GM12878 (cell line): ENCODE data around the gene NCBP2L. TPM values are rescaled to one million over a fixed set of nuclear protein-coding genes. Genes with fewer than 3 reads are reported as not detected.

ENCODE experiments used
- ATAC-seq: fragments of 200-7000 bp; cut with Tn5 transposase; 3 replicates; pipeline ENCODE4 v1.9.1; 2020; ENCODE audit warnings: mild to moderate bottlenecking, moderate library complexity
- BruUV-seq: library from RNA; stranded (reverse); fragments of 400-500 nt; replicated peaks from 2 replicates; lab custom pipeline; 2021; lab: Mats Ljungman, UMichigan
- CTCF ChIA-PET: fragments of 300-600 bp; sonication (Branson Sonifier 250); formaldehyde crosslinking; extraction: SDS; loops from one replicate; lab custom pipeline; 2021; ENCODE audit warnings: inconsistent platforms; lab: Yijun Ruan, JAX
- POLR2A ChIA-PET: fragments of 350-600 bp; formaldehyde crosslinking; extraction: SDS; loops from one replicate; lab custom pipeline; 2021; ENCODE audit warnings: inconsistent platforms; lab: Charles Lee
- RAD21 ChIA-PET: fragments of 300-600 bp; sonication (Branson Sonifier 250); formaldehyde crosslinking; loops from one replicate; lab custom pipeline; 2023; ENCODE audit warnings: antibody characterized with exemption; ENCODE audit not compliant: unreplicated experiment; lab: Charles Lee
- SMC1A ChIA-PET: fragments of 300-600 bp; sonication (Branson Sonifier 250); formaldehyde crosslinking; loops from one replicate; lab custom pipeline; 2023; ENCODE audit not compliant: unreplicated experiment, uncharacterized antibody; lab: Charles Lee
- DNase-seq: peaks from one replicate; pipeline ENCODE4 v3.0.0-alpha.2; 2011; ENCODE audit warnings: low read depth, low spot score
- FAIRE-seq: peaks from 3 replicates; lab custom pipeline; 2011; peaks lifted over from hg19 to GRCh38; lab: Jason Lieb, UNC
- H2AFZ ChIP-seq: 2 replicates; pipeline ENCODE4 v1.6.0; 2011; ENCODE audit warnings: low read depth, low read length, control low read depth; ENCODE audit not compliant: control insufficient read depth
- H3K27ac ChIP-seq: 2 replicates; pipeline ENCODE4 v1.5.1; 2011; ENCODE audit warnings: control low read depth; ENCODE audit not compliant: control insufficient read depth, insufficient read depth
- H3K27me3 ChIP-seq, 2 experiments: replicated peaks in 1 of 2; 2 replicates each; pipeline versions ENCODE4 v1.6.0 to v1.6.1; 2011; ENCODE audit warnings: low read length in 1 of 2; ENCODE audit not compliant: control insufficient read depth in 2 of 2, insufficient read depth in 2 of 2
- H3K36me3 ChIP-seq, 2 experiments: 2 replicates each; pipeline ENCODE4 v1.5.1; 2011; ENCODE audit warnings: low read length in 1 of 2; ENCODE audit not compliant: control insufficient read depth in 2 of 2, insufficient read depth in 2 of 2
- H3K4me1 ChIP-seq: 2 replicates; pipeline ENCODE4 v1.6.1; 2011; ENCODE audit warnings: mild to moderate bottlenecking, low read length, moderate library complexity, mixed read lengths; ENCODE audit not compliant: control insufficient read depth, insufficient read depth
- H3K4me2 ChIP-seq: 2 replicates; pipeline ENCODE4 v1.6.0; 2011; ENCODE audit warnings: control low read depth; ENCODE audit not compliant: control insufficient read depth, insufficient read depth
- H3K4me3 ChIP-seq: fragments of 200-600 bp; sonication (generic); 2 replicates; pipeline ENCODE4 v1.5.1; 2016
- H3K79me2 ChIP-seq: 2 replicates; pipeline ENCODE4 v1.6.0; 2011; ENCODE audit warnings: low read length; ENCODE audit not compliant: control insufficient read depth, insufficient read depth
- H3K9ac ChIP-seq: 2 replicates; pipeline ENCODE4 v1.8.0; 2011; ENCODE audit warnings: low read length, control low read depth, mixed read lengths; ENCODE audit not compliant: control insufficient read depth, insufficient read depth
- H3K9me3 ChIP-seq: replicated peaks from 3 replicates; pipeline ENCODE4 v1.5.1; 2011; ENCODE audit warnings: mild to moderate bottlenecking, low read length; ENCODE audit not compliant: control insufficient read depth, insufficient read depth
- H4K20me1 ChIP-seq: 2 replicates; pipeline ENCODE4 v1.6.0; 2011; ENCODE audit not compliant: control insufficient read depth, insufficient read depth
- BCLAF1 ChIP-seq: fragments of 450-650 bp; IDR thresholded peaks from 2 replicates; pipeline ENCODE4 v1.6.1; 2017; ENCODE audit warnings: antibody characterized with exemption, mild to moderate bottlenecking, moderate library complexity
- EGR1 ChIP-seq, 2 experiments: IDR thresholded peaks; 1 replicate in 1 of 2; 2 replicates in 1 of 2; pipeline ENCODE4 v1.6.1; 2011 to 2012; ENCODE audit warnings: low read depth in 2 of 2, low read length in 2 of 2, borderline replicate concordance in 1 of 2, mild to moderate bottlenecking in 1 of 2, moderate library complexity in 1 of 2
- FOXK2 ChIP-seq: fragments of 450-650 bp; IDR thresholded peaks from 2 replicates; pipeline ENCODE4 v1.6.1; 2017; ENCODE audit warnings: mild to moderate bottlenecking, moderate library complexity
- HCFC1 ChIP-seq: fragments of 150-350 bp; IDR thresholded peaks from 2 replicates; pipeline ENCODE4 v1.6.1; 2014; ENCODE audit warnings: low read length
- RELA ChIP-seq: fragments of 450-650 bp; IDR thresholded peaks from 2 replicates; pipeline ENCODE4 v1.8.0; 2014; ENCODE audit warnings: borderline replicate concordance; ENCODE audit not compliant: partially characterized antibody
- RFX5 ChIP-seq: IDR thresholded peaks from 2 replicates; pipeline ENCODE4 v1.6.1; 2011; ENCODE audit warnings: low read depth, low read length, improper control_type of control experiment
- YBX1 ChIP-seq: fragments of 450-650 bp; IDR thresholded peaks from 2 replicates; pipeline ENCODE4 v1.6.1; 2016; ENCODE audit warnings: antibody characterized with exemption
- WGBS: methylation state at CpG from one replicate; pipeline ENCODE4 v1.1.6; 2016; ENCODE audit warnings: low lambda C conversion rate; ENCODE audit not compliant: insufficient replicate concordance, insufficient coverage; ENCODE audit errors: missing lambda C conversion rate; 5-methylcytosine and 5-hydroxymethylcytosine counted together
- in situ Hi-C: fragments of 300-500 bp; cut with MboI; formaldehyde crosslinking; loops from 9 replicates; pipeline ENCODE4 v1.14.3; 2018; ENCODE audit warnings: mixed read lengths
- intact Hi-C: fragments of 100-400 bp; cut with micrococcal nuclease; formaldehyde crosslinking; loops from one replicate; pipeline ENCODE4 v1.14.2; 2022; ENCODE audit not compliant: unreplicated experiment
- polyA plus RNA-seq, 11 experiments: library from polyadenylated mRNA; depleted of rRNA in 4 of 11; unstranded in 6 of 11; stranded (reverse) in 5 of 11; fragments of >200 nt; fragmentation: Nextera tagmentation in 4 of 11; fragmentation: Illumina TruSeq in 1 of 11; extraction: Ambion mirVana in 4 of 11; extraction: Trizol in 1 of 11; gene quantifications; 1 replicate in 1 of 11; 2 replicates in 10 of 11; pipeline versions ENCODE4 v1.2.1 to v1.2.3, GENCODE V29; 2011 to 2016; ENCODE audit warnings: inconsistent platforms in 2 of 11, missing spikeins in 2 of 11, low read depth in 1 of 11
- total RNA-seq, 4 experiments: library from RNA; depleted of rRNA in 3 of 4; stranded (reverse); fragments of >200 nt in 3 of 4; fragmentation: Illumina TruSeq in 1 of 4; extraction: Trizol in 1 of 4; gene quantifications; 2 replicates each; pipeline versions ENCODE4 v1.2.1 to v1.2.3, GENCODE V29; 2013 to 2021
- TF ChIP-seq, protein P1 (sequence below): IDR thresholded peaks from 2 replicates; pipeline ENCODE4 v1.6.1; 2011; ENCODE audit warnings: borderline replicate concordance, low read depth, mild to moderate bottlenecking, moderate library complexity, low read length; ENCODE audit not compliant: insufficient read depth, poor library complexity, severe bottlenecking
- TF ChIP-seq, protein P2 (sequence below): IDR thresholded peaks from 2 replicates; pipeline ENCODE4 v1.6.1; 2011; ENCODE audit warnings: borderline replicate concordance, low read depth, mild to moderate bottlenecking, moderate library complexity, mixed read lengths, low read length; ENCODE audit not compliant: insufficient read depth; ENCODE audit errors: extremely low read length

The NCBP2L gene
- total and polyA plus RNA-seq, 10 of the 15 experiments (the other 5 are each of a cell fraction or from before 2014, with no cell fraction given): not detected

GRCh38 chrX:107738768-107739167 is 38.8 kb upstream of the NCBP2L start:
- in situ Hi-C loops: no loop called here
- peaks cover 6% of the 10 kb centered on the region for H3K4me1 ChIP-seq
- H3K9me3 ChIP-seq: no peaks in the 10 kb centered on the region
- CTCF ChIA-PET: interaction anchor here (1.5 to 2.0 kb wide), 2 partner anchors 24 to 27 kb away, joined by 5 to 6 read pairs; no protein-coding TSS in a partner anchor
- no peak overlapping the region for H3K9ac ChIP-seq
- H3K27me3 ChIP-seq: no peaks in the 10 kb centered on the region
- H3K4me2 ChIP-seq: no peak overlapping the region
- no peaks in the 10 kb centered on the region for H3K79me2 ChIP-seq
- SMC1A ChIA-PET: no interaction called here
- no peak for ATAC-seq
- intact Hi-C loops: no loop called here
- no TSS peak for BruUV-seq
- H3K4me3 ChIP-seq: no peak overlapping the region
- no peak overlapping the region for H2AFZ ChIP-seq
- FAIRE-seq: no peak
- no peaks in the 10 kb centered on the region for H3K36me3 ChIP-seq
- POLR2A ChIA-PET: no interaction called here
- H4K20me1 ChIP-seq: no peaks in the 10 kb centered on the region
- no peak for DNase-seq
- no peak overlapping the region for H3K27ac ChIP-seq
- RAD21 ChIA-PET: no interaction called here
- 54% methylated on average over 8 of the region's 8 CpGs for WGBS
- TF ChIP-seq, protein P1, sequence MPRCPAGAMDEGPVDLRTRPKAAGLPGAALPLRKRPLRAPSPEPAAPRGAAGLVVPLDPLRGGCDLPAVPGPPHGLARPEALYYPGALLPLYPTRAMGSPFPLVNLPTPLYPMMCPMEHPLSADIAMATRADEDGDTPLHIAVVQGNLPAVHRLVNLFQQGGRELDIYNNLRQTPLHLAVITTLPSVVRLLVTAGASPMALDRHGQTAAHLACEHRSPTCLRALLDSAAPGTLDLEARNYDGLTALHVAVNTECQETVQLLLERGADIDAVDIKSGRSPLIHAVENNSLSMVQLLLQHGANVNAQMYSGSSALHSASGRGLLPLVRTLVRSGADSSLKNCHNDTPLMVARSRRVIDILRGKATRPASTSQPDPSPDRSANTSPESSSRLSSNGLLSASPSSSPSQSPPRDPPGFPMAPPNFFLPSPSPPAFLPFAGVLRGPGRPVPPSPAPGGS: no peak
- TF ChIP-seq, protein P2, sequence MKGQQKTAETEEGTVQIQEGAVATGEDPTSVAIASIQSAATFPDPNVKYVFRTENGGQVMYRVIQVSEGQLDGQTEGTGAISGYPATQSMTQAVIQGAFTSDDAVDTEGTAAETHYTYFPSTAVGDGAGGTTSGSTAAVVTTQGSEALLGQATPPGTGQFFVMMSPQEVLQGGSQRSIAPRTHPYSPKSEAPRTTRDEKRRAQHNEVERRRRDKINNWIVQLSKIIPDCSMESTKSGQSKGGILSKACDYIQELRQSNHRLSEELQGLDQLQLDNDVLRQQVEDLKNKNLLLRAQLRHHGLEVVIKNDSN: no peak
- no peak for TF ChIP-seq RELA
- no peak for TF ChIP-seq BCLAF1
- no peak for TF ChIP-seq HCFC1
- TF ChIP-seq EGR1 (IDR thresholded peaks at IDR 0.05; ENCODE audit: borderline replicate concordance in 1 of 2, low read depth in 2 of 2, low read length in 2 of 2): no peak
- TF ChIP-seq YBX1: no peak
- no peak for TF ChIP-seq RFX5
- no peak for TF ChIP-seq FOXK2
